Fibroblast of the aortic adventitia (primary cell): ENCODE data around the gene CFAP68. TPM values are rescaled to one million over a fixed set of nuclear protein-coding genes. Genes with fewer than 3 reads are reported as not detected.
A peak's percentile ranks its signal among the peaks of the same experiment; 100 is the strongest.

Source experiments
- DNase-seq: peaks from one replicate; pipeline ENCODE4 v3.0.0-alpha.2; 2010; ENCODE audit warnings: low read depth
- H3K4me3 ChIP-seq: 2 replicates; pipeline ENCODE4 v1.5.1; 2011; ENCODE audit warnings: low read depth, mild to moderate bottlenecking, control low read depth, low read length, moderate library complexity
- CTCF ChIP-seq: IDR thresholded peaks from 2 replicates; pipeline ENCODE4 v1.5.1; 2011; ENCODE audit warnings: mild to moderate bottlenecking, low read length, control low read depth, inconsistent platforms; ENCODE audit not compliant: insufficient read depth
- small RNA-seq: library from RNA; depleted of rRNA; stranded (forward); fragments of <200 nt; gene quantifications from one replicate; pipeline ENCODE3, GENCODE V24; 2012
- total RNA-seq: library from RNA; depleted of rRNA; stranded (reverse); fragments of >200 nt; gene quantifications from 2 replicates; pipeline ENCODE4 v1.2.3, GENCODE V29; 2012; ENCODE audit warnings: low replicate concordance

The CFAP68 gene
- total RNA-seq, 1 donor = 14.9 TPM

GRCh38 chr11:111933872-111934271, 54.5 kb downstream of the CFAP68 start:
- H3K4me3 ChIP-seq = no peak overlapping the region
- no peak for TF ChIP-seq CTCF
- DNase-seq = peak; percentile 40

- no peak for TF ChIP-seq CTCF
- no peak overlapping the region for H3K4me3 ChIP-seq
- no peak for DNase-seq
Measured at GRCh38 chr11:111934306-111934705, 55.0 kb downstream of the CFAP68 start.

Small RNA genes lying within 50 kb of the gene (small RNA-seq; reads per million reads assigned to genes)
- gene C11orf52 (not detected), gene GNG5P3 (not detected), gene RNA5SP351 (not detected), gene RPL37AP8 (not detected)

Other genes starting within 250 kb of the CFAP68 start
- 18.4 and 27.1 TPM in 2 replicates for gene PPP2R1B, start 113.2 kb upstream of the CFAP68 start, total RNA-seq
- gene ALG9, start 8.0 kb upstream of the CFAP68 start, total RNA-seq = 15.2 and 41.7 TPM in 2 replicates
- gene FDXACB1, start 376 bp upstream of the CFAP68 start, total RNA-seq = 0.98 and 3.7 TPM in 2 replicates
- gene CRYAB, start 32.2 kb downstream of the CFAP68 start, total RNA-seq = 60.2 and 73.3 TPM in 2 replicates
- gene HSPB2, start 33.2 kb downstream of the CFAP68 start, total RNA-seq = 1.5 and 3.3 TPM in 2 replicates
- 0.63 TPM in 1 of 2 replicates, not detected in the other for gene C11orf52, start 39.4 kb downstream of the CFAP68 start, total RNA-seq
- 22.1 and 24.8 TPM in 2 replicates for gene DIXDC1, start 57.8 kb downstream of the CFAP68 start, total RNA-seq
- 16.6 and 35.0 TPM in 2 replicates for gene DLAT, start 145.9 kb downstream of the CFAP68 start, total RNA-seq
- 5.1 and 5.5 TPM in 2 replicates for gene PIH1D2, start 194.5 kb downstream of the CFAP68 start, total RNA-seq
- 26.2 and 31.1 TPM in 2 replicates for gene NKAPD1, start 194.8 kb downstream of the CFAP68 start, total RNA-seq
- gene TIMM8B, start 207.2 kb downstream of the CFAP68 start, total RNA-seq = 27.5 and 41.5 TPM in 2 replicates
- gene SDHD, start 207.3 kb downstream of the CFAP68 start, total RNA-seq = 40.1 and 110 TPM in 2 replicates